GM19238 (cell line): ENCODE data around the gene MAFF.
A peak's percentile ranks its signal among the peaks of the same experiment; 100 is the strongest.
"Not testable (repeated sequence)": the region's sequence is repeated elsewhere in the genome, so short reads cannot be mapped to it uniquely, and the experiment has no call there.

Experiments used
- DNase-seq: peaks from one replicate; pipeline ENCODE4 v3.0.0; 2011; ENCODE audit warnings: low spot score; ENCODE audit not compliant: insufficient read length

MAFF gene

DNA sequence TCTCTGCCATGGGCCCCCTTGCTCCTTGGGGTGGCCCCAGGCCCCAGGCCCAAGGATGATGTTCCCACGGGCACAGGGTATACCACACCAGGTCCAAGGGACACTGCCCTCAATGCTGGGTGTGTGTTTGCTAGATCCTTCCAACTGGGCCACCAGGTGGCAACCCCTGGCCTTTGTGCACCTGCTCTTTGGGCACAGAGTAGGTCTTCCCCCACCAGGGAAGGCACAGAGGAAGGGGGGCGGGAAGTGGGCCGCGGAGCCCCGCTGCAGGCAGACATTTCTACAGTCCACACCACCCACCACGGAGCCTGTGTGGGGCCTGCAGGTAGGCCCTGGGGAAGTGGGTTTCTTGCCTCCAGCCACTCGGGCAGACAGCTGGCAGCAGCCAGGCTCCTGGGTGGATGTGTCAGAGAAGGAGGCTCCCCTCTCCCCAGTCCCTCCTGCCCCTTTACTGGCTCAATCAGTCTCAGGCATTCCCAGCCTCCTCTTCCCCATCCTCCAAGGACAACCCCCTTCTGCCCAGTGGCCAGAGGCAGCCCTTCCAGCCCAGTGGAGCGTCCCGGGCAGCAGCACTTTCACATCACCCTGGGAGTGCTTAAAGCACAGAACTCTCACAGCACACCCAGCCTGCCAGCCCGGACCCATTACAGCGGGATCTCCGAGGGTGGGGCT lies 21.6 kb downstream of the MAFF start:
- no peak for DNase-seq

DNA sequence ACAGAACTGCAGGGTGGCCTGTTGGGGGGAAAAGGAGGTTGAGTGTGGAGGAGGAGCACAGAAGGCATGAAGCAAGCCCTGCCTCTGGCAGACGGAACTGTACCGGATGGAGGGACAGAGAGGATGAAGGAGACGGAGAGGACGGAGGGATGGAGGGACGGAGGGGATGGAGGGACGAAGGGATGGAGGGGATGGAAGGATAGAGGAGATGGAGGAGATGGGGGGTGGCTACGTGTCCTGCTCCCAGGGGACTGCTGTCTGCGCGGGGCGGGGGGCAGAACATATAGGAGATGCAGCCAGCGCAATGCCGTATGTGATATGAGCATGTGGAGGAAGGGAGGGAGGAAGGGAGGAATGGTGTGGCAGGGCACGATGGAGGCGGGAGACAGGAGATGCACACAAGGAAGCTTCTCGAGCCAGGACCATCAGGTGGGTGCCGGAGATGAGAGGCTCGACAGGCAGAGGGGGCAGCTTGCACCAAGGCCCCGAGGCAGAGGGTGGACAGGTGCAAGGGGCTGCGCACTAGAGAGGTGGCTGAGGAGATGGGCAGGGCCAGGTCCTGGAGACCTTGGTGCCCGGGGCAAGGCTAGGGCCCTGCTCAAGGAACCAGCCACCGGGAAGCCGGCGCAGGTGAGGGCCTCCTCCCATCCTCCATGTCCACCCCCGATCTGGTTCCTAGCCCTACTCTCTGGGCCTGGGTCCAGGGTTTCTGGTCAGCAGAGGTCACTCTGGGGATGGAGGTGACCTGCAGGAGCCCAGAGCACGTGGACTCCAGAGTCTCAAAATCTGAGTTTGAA lies 25.3 kb downstream of the MAFF start:
- no peak for DNase-seq

GRCh38 chr22:38228326-38228872 lies 26.6 kb downstream of the MAFF start:
- DNase-seq = no peak

- DNase-seq = no peak
Measured at GRCh38 chr22:38228873-38229740, 27.3 kb downstream of the MAFF start.

- DNase-seq = peak; percentile 40
Measured at GRCh38 chr22:38230108-38230825, 28.5 kb downstream of the MAFF start.

- no peak for DNase-seq
Measured at GRCh38 chr22:38230916-38231315, 29.1 kb downstream of the MAFF start.

GRCh38 chr22:38232196-38232595 lies 30.4 kb downstream of the MAFF start:
- no peak for DNase-seq

- no peak for DNase-seq
Measured at GRCh38 chr22:38233427-38233826, 31.6 kb downstream of the MAFF start.

GRCh38 chr22:38233856-38234255 lies 32.1 kb downstream of the MAFF start:
- DNase-seq = not testable (repeated sequence)

GRCh38 chr22:38235240-38235850 lies 33.6 kb downstream of the MAFF start:
- DNase-seq = no peak

DNA sequence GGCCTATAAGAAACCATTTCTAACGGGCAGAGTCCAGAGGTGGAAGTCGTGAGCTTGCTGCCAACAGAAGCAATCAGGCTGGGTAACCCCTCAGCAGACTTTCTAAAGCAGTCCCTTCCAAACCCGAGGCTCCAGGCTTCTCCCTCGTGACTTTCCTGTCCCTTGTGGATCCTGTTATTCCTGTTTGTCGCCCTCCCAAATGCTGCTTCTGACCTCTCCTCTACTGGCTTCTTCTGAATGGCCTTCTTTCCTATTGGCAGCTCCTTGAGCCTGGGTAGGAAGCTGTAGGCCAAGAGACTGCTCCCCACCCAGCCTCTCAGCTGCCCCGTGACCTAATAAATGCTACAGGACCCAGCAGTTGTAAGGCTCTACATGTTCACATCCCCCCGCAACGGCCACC lies 35.0 kb downstream of the MAFF start:
- no peak for DNase-seq

- DNase-seq = no peak
Measured at GRCh38 chr22:38238519-38239071, 36.8 kb downstream of the MAFF start.

DNA sequence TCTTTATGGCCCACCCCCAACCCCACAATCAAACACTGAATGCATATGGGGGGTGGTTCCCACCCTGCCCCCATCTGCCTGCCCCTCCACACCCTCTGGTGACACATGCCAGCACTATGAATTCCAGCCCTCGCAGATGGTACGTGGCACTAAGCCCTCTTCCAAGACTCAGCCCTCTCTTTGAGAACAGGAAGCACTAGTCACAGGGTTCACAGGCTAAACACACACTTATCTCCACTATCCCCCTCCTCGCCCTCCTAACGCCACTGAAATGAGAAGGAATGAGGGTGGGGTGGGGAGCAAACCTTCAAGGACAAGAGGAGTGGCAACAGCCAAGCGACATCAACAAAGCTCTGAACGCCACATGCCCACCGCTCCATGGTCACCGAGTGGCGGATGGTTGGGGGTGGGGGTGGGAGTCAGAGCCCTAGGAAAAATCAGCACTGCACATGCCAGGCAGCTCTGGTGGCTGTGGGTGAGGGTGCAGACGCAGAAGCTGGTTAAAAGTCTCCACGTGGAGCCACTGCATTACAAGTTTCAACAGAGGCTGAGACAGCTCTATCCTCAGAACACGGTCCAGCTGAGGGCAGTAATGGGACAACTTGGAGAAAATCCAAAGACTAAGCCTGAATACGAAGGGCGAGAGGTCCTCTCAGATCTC lies 37.4 kb downstream of the MAFF start:
- no peak for DNase-seq

DNA sequence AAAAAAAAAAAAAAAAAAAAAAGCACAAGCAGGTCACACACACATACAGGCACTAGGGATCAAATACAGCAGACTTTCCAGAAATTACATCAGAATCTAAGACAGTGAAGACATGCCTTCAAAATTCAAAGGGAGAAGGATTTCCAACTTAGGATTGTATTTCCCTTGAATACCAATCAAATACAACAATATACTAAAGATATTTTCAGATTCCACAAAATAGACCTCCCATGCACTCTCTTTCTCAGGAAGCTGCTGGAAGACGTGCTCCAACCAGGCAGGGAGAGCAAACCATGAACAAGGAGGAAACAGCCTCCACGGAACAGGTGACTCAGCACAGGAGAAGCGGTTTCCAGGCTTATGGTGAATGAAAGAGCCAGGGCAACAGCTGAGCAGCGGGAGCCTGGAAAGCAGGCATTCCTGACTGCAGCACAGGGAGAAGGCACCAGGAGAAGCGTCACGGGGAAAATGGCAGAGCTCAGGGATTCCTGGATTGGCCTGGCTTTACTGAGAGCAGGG lies 39.0 kb downstream of the MAFF start:
- DNase-seq = no peak

DNA sequence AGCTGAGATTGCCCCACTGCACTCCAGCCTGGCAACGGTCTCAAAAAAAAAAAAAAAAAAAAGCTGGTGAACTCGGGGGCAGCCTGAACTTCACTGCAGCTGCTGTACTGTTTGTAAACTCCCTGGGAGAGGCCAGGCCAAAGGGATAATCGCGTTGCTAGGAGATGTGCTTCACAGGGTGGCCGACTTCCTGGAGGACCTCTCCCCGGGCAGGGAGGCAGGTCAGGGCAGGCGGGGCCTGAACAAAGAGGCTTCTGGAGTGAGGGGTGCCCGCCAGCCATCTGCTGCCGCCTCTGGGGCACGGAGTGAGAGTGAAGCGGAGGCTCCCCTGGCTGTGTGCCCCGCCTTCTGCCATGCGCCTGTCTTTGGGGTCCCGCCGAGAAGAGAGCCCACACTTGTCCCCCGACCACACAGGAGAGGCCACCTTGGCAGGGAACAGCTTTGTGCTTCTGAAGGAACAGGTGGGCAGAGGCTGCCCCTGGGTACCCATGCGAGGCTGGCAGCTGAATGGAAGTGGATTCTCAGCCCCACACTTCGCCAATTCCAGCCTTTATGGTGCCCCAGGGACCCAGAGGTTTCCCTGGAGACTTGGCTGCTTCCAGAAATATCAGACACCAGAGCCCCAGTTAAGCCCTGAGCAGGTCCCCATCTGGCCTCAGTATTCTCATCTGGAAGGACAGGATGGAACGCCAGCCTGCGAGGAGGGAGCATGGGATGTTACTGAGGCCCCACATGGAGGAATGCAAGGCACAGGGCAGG lies 41.4 kb downstream of the MAFF start:
- no peak for DNase-seq

DNA sequence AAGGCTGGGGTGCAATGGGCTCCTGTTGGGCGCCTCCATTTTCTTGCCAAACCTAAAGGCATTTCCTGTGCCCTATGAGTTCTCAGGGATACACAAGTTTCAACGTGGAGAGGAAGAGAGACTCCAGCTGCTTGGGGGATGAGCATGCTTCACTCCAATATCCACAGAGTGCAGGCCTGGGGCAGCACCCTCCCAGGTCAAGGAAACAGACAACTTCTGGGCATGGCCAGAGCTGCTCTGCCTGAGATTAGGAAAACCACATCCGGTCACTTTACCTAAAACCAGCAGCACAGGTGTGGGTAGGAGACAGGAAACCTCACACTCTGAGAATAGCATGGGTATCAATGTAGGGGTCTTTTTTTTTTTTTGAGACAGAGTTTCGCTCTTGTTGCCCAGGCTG lies 42.3 kb downstream of the MAFF start:
- no peak for DNase-seq

GRCh38 chr22:38246046-38246658 lies 44.4 kb downstream of the MAFF start:
- DNase-seq = no peak

GRCh38 chr22:38246692-38247091 lies 44.9 kb downstream of the MAFF start:
- DNase-seq = no peak
